Measurements from ENCODE around the gene SLIT1. TPM values are rescaled to one million over a fixed set of nuclear protein-coding genes. Genes with fewer than 3 reads are reported as not detected.
"Not testable (repeated sequence)": the region's sequence is repeated elsewhere in the genome, so short reads cannot be mapped to it uniquely, and the experiment has no call there.

The SLIT1 gene
- total RNA-seq, 1 donor from 2014 or later, result under 0.01 TPM

GRCh38 chr10:97082575-97082974, 103.2 kb downstream of the SLIT1 start:
- H3K4me1 ChIP-seq (ENCODE audit: control insufficient read depth in 3 of 3, insufficient read depth in 3 of 3, low read length in 3 of 3); H3K9me3 ChIP-seq (ENCODE audit: control insufficient read depth in 3 of 3, low read length in 3 of 3); H3K4me3 ChIP-seq (ENCODE audit: low read length in 3 of 3); H3K36me3 ChIP-seq (ENCODE audit: control insufficient read depth in 3 of 3, insufficient read depth in 3 of 3, low read length in 3 of 3); H3K27ac ChIP-seq (ENCODE audit: low read depth, low read length); H3K27me3 ChIP-seq (ENCODE audit: control insufficient read depth in 3 of 3, insufficient read depth in 3 of 3, low read length in 3 of 3); H3K9ac ChIP-seq (ENCODE audit: low read depth in 1 of 3, low read length in 3 of 3): not testable (repeated sequence)

GRCh38 chr10:97081621-97082235, 104.0 kb downstream of the SLIT1 start:
- Histone ChIP-seq H3K4me3 (ENCODE audit: low read length in 3 of 3) (no peak overlapping the region), H3K36me3 (ENCODE audit: control insufficient read depth in 3 of 3, insufficient read depth in 3 of 3, low read length in 3 of 3) (no peaks in the 10 kb centered on the region), H3K27ac (ENCODE audit: low read depth, low read length) (no peak overlapping the region), H3K9ac (ENCODE audit: low read depth in 1 of 3, low read length in 3 of 3) (no peak overlapping the region), H3K9me3 (ENCODE audit: control insufficient read depth in 3 of 3, low read length in 3 of 3) (no peaks in the 10 kb centered on the region), H3K27me3 (ENCODE audit: control insufficient read depth in 3 of 3, insufficient read depth in 3 of 3, low read length in 3 of 3) (peaks cover 0 to 5% (median 5%) of the 10 kb centered on the region in 3 donors), H3K4me1 (ENCODE audit: control insufficient read depth in 3 of 3, insufficient read depth in 3 of 3, low read length in 3 of 3) (no peaks in the 10 kb centered on the region)

GRCh38 chr10:97080051-97080776, 105.5 kb downstream of the SLIT1 start:
- Histone ChIP-seq H3K4me1 (ENCODE audit: control insufficient read depth in 3 of 3, insufficient read depth in 3 of 3, low read length in 3 of 3) (no peaks in the 10 kb centered on the region), H3K9ac (ENCODE audit: low read depth in 1 of 3, low read length in 3 of 3) (no peak overlapping the region), H3K27me3 (ENCODE audit: control insufficient read depth in 3 of 3, insufficient read depth in 3 of 3, low read length in 3 of 3) (peaks cover 0 to 5% (median 5%) of the 10 kb centered on the region in 3 donors), H3K27ac (ENCODE audit: low read depth, low read length) (no peak overlapping the region), H3K36me3 (ENCODE audit: control insufficient read depth in 3 of 3, insufficient read depth in 3 of 3, low read length in 3 of 3) (no peaks in the 10 kb centered on the region), H3K4me3 (ENCODE audit: low read length in 3 of 3) (no peak overlapping the region), H3K9me3 (ENCODE audit: control insufficient read depth in 3 of 3, low read length in 3 of 3) (no peaks in the 10 kb centered on the region)

- H3K27ac ChIP-seq (ENCODE audit: low read depth, low read length), result no peak overlapping the region
- no peaks in the 10 kb centered on the region for H3K4me1 ChIP-seq (ENCODE audit: control insufficient read depth in 3 of 3, insufficient read depth in 3 of 3, low read length in 3 of 3)
- no peak overlapping the region for H3K4me3 ChIP-seq (ENCODE audit: low read length in 3 of 3)
- peaks cover 0 to 5% (median 5%) of the 10 kb centered on the region in 3 donors for H3K27me3 ChIP-seq (ENCODE audit: control insufficient read depth in 3 of 3, insufficient read depth in 3 of 3, low read length in 3 of 3)
- no peaks in the 10 kb centered on the region for H3K36me3 ChIP-seq (ENCODE audit: control insufficient read depth in 3 of 3, insufficient read depth in 3 of 3, low read length in 3 of 3)
- no peaks in the 10 kb centered on the region for H3K9me3 ChIP-seq (ENCODE audit: control insufficient read depth in 3 of 3, low read length in 3 of 3)
- no peak overlapping the region for H3K9ac ChIP-seq (ENCODE audit: low read depth in 1 of 3, low read length in 3 of 3)
Measured at GRCh38 chr10:97079448-97079847, 106.3 kb downstream of the SLIT1 start.

GRCh38 chr10:97078938-97079445, 106.8 kb downstream of the SLIT1 start:
- H3K4me3 ChIP-seq (ENCODE audit: low read length in 3 of 3), result no peak overlapping the region
- H3K9ac ChIP-seq (ENCODE audit: low read depth in 1 of 3, low read length in 3 of 3), result no peak overlapping the region
- H3K4me1 ChIP-seq (ENCODE audit: control insufficient read depth in 3 of 3, insufficient read depth in 3 of 3, low read length in 3 of 3), result no peaks in the 10 kb centered on the region
- H3K27ac ChIP-seq (ENCODE audit: low read depth, low read length), result no peak overlapping the region
- H3K36me3 ChIP-seq (ENCODE audit: control insufficient read depth in 3 of 3, insufficient read depth in 3 of 3, low read length in 3 of 3), result no peaks in the 10 kb centered on the region
- H3K9me3 ChIP-seq (ENCODE audit: control insufficient read depth in 3 of 3, low read length in 3 of 3), result no peaks in the 10 kb centered on the region
- H3K27me3 ChIP-seq (ENCODE audit: control insufficient read depth in 3 of 3, insufficient read depth in 3 of 3, low read length in 3 of 3), result peaks cover 0 to 5% (median 5%) of the 10 kb centered on the region in 3 donors

GRCh38 chr10:97078261-97078937, 107.4 kb downstream of the SLIT1 start:
- Histone ChIP-seq H3K36me3 (ENCODE audit: control insufficient read depth in 3 of 3, insufficient read depth in 3 of 3, low read length in 3 of 3) (no peaks in the 10 kb centered on the region), H3K9me3 (ENCODE audit: control insufficient read depth in 3 of 3, low read length in 3 of 3) (no peaks in the 10 kb centered on the region), H3K9ac (ENCODE audit: low read depth in 1 of 3, low read length in 3 of 3) (no peak overlapping the region), H3K4me1 (ENCODE audit: control insufficient read depth in 3 of 3, insufficient read depth in 3 of 3, low read length in 3 of 3) (no peaks in the 10 kb centered on the region), H3K27me3 (ENCODE audit: control insufficient read depth in 3 of 3, insufficient read depth in 3 of 3, low read length in 3 of 3) (peaks cover 0 to 7% (median 6%) of the 10 kb centered on the region in 3 donors), H3K27ac (ENCODE audit: low read depth, low read length) (no peak overlapping the region), H3K4me3 (ENCODE audit: low read length in 3 of 3) (no peak overlapping the region)

- Histone ChIP-seq H3K4me3 (ENCODE audit: low read length in 3 of 3) (no peak overlapping the region), H3K9ac (ENCODE audit: low read depth in 1 of 3, low read length in 3 of 3) (no peak overlapping the region), H3K27me3 (ENCODE audit: control insufficient read depth in 3 of 3, insufficient read depth in 3 of 3, low read length in 3 of 3) (peaks cover 0 to 12% (median 12%) of the 10 kb centered on the region in 3 donors), H3K9me3 (ENCODE audit: control insufficient read depth in 3 of 3, low read length in 3 of 3) (no peaks in the 10 kb centered on the region), H3K36me3 (ENCODE audit: control insufficient read depth in 3 of 3, insufficient read depth in 3 of 3, low read length in 3 of 3) (no peaks in the 10 kb centered on the region), H3K27ac (ENCODE audit: low read depth, low read length) (no peak overlapping the region), H3K4me1 (ENCODE audit: control insufficient read depth in 3 of 3, insufficient read depth in 3 of 3, low read length in 3 of 3) (peaks cover 0 to 4% (median 0%) of the 10 kb centered on the region in 3 donors)
Measured at GRCh38 chr10:97076781-97077180, 109.0 kb downstream of the SLIT1 start.

- no peak overlapping the region for H3K4me3 ChIP-seq (ENCODE audit: low read length in 3 of 3)
- H3K27me3 ChIP-seq (ENCODE audit: control insufficient read depth in 3 of 3, insufficient read depth in 3 of 3, low read length in 3 of 3), result peaks cover 5 to 13% (median 9%) of the 10 kb centered on the region in 3 donors
- H3K9me3 ChIP-seq (ENCODE audit: control insufficient read depth in 3 of 3, low read length in 3 of 3), result no peaks in the 10 kb centered on the region
- H3K4me1 ChIP-seq (ENCODE audit: control insufficient read depth in 3 of 3, insufficient read depth in 3 of 3, low read length in 3 of 3), result peaks cover 0 to 4% (median 0%) of the 10 kb centered on the region in 3 donors
- no peak overlapping the region for H3K9ac ChIP-seq (ENCODE audit: low read depth in 1 of 3, low read length in 3 of 3)
- H3K36me3 ChIP-seq (ENCODE audit: control insufficient read depth in 3 of 3, insufficient read depth in 3 of 3, low read length in 3 of 3), result no peaks in the 10 kb centered on the region
- H3K27ac ChIP-seq (ENCODE audit: low read depth, low read length), result no peak overlapping the region
Measured at GRCh38 chr10:97075961-97076525, 109.7 kb downstream of the SLIT1 start.

- H3K4me3 ChIP-seq (ENCODE audit: low read length in 3 of 3), result no peak overlapping the region
- H3K36me3 ChIP-seq (ENCODE audit: control insufficient read depth in 3 of 3, insufficient read depth in 3 of 3, low read length in 3 of 3), result no peaks in the 10 kb centered on the region
- H3K27ac ChIP-seq (ENCODE audit: low read depth, low read length), result no peak overlapping the region
- peaks cover 0 to 4% (median 0%) of the 10 kb centered on the region in 3 donors for H3K4me1 ChIP-seq (ENCODE audit: control insufficient read depth in 3 of 3, insufficient read depth in 3 of 3, low read length in 3 of 3)
- H3K9me3 ChIP-seq (ENCODE audit: control insufficient read depth in 3 of 3, low read length in 3 of 3), result no peaks in the 10 kb centered on the region
- H3K9ac ChIP-seq (ENCODE audit: low read depth in 1 of 3, low read length in 3 of 3), result no peak overlapping the region
- H3K27me3 ChIP-seq (ENCODE audit: control insufficient read depth in 3 of 3, insufficient read depth in 3 of 3, low read length in 3 of 3), result peaks cover 7 to 15% (median 9%) of the 10 kb centered on the region in 3 donors
Measured at GRCh38 chr10:97075421-97075820, 110.3 kb downstream of the SLIT1 start.

Data from skeletal muscle tissue (tissue), 4 donors.